Fibroblast of peridontal ligament (primary cell): Measurements from ENCODE around the gene ME2.
"Not testable (repeated sequence)": the region's sequence is repeated elsewhere in the genome, so short reads cannot be mapped to it uniquely, and the experiment has no call there.

Experiments
- DNase-seq: peaks from one replicate; pipeline ENCODE4 v3.0.0-alpha.2; 2010; ENCODE audit errors: extremely low read depth

Gene ME2

DNA sequence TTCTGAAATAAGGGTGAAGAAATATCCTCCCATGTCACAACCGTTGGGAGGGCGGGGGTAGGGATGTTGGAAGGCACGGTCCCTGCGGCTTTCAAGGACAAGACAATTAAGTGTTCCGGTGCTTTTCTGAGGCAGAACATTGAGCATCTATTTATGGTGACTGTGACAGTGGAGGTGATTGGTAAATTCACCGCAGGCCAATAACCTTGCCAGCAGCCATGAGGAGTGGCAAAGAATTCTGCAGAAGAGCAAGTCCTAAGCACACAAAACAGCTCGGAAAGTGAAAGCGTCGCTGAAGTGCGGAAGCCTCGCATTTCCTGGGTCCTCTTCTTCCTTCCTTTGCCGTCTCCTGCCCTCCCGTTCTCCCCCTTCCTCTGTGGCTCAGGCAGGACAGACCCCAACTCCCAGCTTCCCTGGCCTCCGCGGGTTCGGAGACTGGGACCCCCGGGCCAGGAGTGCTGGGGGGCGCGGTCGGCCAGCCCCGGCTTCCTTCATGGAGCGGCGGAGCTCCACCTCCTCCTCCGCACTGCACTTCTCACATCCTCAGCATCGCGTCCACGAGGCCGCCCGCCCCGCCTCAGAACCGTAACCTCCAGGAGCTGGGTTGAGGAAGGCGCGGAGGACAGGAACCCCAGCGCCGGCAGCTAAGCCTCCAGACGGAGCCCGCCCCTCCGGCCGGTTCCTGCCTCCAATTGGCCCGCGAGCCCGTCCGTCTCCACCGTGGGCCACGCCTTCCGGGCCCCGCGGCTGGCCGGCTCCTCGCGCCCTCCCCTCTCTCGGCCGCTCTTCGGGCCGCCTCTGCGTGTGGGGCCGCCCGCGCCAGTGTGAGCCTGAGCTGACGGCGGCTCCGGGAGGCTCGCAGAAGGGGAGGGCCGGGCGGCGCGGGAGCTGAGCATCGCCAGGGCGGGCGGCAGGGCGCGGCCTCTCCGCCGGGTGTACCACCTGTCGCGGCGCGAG is at the start of gene ME2:
TSS of gene ME2 (plus strand) at position 774 of the 957 bp plus-strand sequence. CDS start 16,703 bp downstream, outside the sequence.
- DNase-seq = peak; percentile 84

GRCh38 chr18:50829644-50830043 is 49.3 kb upstream of the ME2 start:
- DNase-seq = no peak

DNA sequence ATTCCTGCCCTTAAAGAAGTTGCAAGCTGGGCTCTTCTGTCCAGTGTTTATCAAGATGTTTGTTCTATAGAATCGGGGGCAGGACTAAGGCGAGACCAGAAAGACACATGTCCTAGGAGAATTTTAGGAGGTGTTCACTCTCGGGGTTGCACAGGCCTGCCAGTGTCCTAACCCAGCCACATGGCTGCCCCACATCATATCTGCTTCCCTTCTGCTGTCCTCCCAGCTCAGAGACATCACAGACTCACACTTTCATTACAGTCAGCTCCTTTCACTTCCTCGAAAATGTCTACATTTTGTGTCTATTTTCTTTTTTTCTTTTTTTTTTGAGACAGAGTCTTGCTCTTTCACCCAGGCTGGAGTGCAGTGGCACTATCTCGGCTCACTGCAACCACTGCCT is 48.4 kb upstream of the ME2 start:
- no peak for DNase-seq

DNA sequence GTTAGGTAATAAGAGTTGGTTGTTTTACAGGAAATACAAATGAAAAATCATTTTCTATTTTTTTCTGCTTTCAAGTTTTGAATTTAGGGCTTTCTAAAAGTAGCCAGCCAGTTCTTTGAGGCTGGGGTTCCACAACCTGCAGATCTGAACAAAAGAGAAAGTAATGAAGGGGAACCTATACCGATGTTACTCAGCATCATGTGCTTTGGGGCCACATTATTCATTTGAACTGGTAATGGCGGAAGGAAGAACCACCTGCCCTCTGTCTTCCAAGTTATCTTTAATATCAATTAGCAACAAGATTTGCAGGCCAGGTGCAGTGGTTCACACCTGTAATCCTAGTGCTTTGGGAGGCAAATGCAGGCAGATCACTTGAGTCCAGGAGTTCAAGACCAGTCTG is 46.2 kb upstream of the ME2 start:
- no peak for DNase-seq

DNA sequence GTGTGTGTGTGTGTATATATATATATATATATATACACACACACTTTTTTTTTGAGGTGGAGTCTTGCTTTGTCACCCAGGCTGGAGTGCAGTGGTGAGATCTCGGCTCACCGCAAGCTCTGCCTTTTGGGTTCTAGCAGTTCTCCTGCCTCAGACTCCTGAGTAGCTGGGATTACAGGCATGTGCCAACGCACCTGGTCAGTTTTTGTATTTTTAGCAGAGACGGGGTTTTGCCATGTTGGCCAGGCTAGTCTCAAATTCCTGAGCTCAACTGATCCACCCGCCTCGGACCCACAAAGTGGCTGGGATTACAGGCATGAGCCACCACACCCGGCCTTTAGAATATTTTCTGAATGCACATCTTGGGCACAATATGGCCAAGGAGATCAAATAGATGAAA is 45.4 kb upstream of the ME2 start:
- DNase-seq = not testable (repeated sequence)

DNA sequence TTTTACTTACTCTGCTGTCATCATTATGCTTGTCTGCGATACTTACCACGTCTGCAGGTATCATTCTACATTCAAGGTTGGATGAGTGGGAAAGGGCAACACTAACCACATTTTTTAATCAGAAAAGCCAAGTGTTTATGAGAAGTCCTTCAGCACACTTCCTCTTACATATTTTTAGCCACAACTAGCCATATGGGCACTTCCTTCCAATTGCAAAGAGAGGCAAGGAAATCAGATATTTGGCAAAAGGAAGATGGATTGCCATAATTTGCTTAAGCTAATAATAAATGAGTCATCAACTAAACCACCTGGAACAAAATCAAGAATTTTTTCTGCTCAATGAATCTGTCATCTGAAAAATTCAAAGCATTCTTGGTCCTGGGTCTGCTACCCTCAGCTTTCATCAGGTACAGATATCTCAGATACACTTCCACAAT is 42.4 kb upstream of the ME2 start:
- peak; percentile 45 for DNase-seq

DNA sequence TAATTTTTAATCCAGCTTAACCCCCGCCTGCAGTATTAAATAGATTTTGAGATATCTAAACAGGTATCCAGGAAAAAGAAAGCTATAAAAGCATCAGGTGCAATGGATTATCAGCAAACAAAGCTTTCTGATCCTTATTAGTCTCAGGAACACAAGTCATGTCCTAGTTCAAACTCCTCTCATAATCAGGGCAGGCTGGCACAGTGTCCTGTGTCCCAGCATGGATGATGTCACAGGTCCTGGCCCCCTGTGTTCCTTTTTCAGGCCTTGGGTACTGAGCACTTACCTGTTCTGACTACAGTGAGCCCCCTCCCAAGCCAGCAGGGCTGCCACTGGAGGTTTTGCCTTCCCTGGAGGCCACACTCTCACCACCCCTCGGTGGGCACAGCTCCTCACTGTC is 39.6 kb upstream of the ME2 start:
- no peak for DNase-seq

GRCh38 chr18:50839996-50840395 is 38.9 kb upstream of the ME2 start:
- no peak for DNase-seq

GRCh38 chr18:50842846-50843245 is 36.1 kb upstream of the ME2 start:
- no peak for DNase-seq

DNA sequence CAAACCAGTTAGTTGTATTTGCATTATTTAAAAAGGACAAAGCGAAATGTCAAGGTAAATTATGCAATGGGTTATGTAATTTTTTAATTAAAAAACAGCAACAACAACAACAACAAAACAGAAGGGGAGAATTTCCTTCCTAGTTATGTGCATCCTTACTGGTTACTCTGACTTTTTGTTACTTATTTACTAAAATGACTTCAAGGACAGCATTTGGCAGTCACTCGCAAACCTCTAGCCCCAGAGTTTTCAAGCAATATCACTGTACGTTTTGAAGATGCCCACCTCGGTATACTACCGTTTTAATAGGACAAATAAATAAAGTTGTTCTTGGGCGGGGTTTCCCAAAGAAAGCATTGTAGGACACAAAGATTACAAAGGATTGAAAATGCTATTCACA is 34.4 kb upstream of the ME2 start:
- no peak for DNase-seq

DNA sequence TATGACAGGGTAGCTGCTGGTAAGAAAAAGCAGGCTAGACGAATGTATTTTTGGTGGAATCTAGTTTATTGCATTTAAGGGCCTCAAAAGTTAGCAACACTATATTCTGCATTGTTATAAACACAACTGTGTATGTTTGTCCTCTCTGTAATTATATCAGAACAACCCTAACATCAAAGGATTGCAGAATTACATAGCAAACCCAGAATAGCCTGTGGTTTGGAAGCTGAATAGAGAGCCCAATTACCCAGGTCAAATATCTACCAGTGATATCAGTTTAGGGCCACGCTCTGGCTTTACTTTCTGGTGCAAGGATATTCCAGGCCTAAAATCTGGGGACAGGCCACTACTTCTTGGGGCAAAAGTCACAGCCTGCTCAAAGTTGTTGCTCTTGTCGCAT is 34.0 kb upstream of the ME2 start:
- DNase-seq = no peak

DNA sequence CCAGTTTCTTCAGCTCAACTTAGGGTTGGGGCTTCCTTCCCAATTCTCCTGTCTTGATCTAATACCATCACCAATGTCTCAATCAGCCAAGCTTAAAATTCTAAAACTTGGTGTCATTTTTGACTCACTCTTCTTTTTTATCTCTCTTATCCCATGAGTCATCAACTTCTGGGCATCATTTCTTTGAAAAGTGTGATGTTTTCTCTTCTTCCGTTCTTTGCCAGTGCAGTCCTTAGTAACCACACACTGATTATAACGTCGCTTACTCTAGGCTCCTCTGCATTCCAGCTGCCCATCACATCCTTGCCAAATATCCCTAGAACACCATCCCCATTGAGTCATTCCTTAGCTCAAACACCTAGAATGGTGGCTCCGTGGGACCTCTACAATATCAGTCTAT is 31.7 kb upstream of the ME2 start:
- no peak for DNase-seq

- DNase-seq = no peak
Observed at GRCh38 chr18:50848061-50848551, 30.8 kb upstream of the ME2 start.

DNA sequence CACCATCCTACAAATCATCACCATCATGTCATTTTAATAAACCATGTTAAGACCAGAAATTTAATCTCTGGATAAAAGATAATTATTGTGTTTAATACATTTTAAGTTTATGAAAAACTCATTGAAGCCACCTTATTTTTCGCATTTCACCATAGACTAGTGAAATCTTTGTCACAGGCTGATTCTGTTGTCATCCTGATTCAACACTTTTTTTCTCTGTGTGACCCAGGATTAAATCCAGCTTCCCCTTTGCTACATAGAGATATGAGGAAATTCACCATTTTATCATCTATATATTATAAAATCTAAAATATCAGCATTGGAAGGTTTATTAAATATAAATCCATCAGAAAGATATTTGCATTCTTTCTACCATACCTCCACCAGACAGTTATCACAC is 29.9 kb upstream of the ME2 start:
- DNase-seq = no peak

GRCh38 chr18:50849419-50849821 is 29.5 kb upstream of the ME2 start:
- no peak for DNase-seq

DNA sequence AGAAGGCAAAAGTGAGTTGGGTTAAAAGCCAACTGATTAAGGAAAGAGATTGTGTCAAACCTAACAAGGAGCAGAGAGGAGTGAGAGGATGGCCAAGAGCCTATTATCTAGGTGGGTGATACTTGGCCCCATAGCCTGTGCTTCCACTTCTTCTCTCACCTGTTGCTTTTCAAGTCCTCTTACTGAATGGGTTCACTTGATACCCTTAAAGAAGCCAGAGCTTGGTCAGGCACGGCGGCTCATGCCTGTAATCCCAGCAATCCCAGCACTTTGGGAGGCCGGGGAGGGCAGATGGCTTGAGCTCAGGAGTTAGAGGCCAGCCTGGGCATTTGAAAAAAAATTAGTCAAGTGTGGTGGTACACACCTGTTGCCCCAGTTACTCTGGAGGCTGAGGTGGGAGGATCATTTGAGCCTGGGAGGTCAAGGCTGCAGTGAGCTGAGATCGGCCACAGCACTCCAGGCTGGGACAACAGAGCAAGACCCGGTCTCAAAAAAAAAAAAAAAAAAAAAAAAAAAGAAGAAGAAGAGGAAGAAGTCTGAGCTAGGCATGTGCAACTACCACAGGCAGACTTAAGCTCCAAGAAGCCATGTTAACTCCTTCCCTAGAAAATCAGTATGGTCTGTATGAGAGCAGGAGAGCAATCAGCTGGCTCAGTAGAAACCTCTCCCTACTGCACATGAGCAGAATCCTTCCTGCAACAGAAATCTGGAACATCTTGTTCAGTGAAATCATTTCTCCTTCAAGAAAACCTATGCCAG is 28.4 kb upstream of the ME2 start:
- DNase-seq = no peak

- DNase-seq = peak; percentile 58
Observed at GRCh38 chr18:50853863-50854271, 25.1 kb upstream of the ME2 start.

- DNase-seq = no peak
Observed at GRCh38 chr18:50855976-50856757, 22.8 kb upstream of the ME2 start.

- not testable (repeated sequence) for DNase-seq
Observed at GRCh38 chr18:50857166-50857565, 21.8 kb upstream of the ME2 start.

GRCh38 chr18:50857694-50858093 is 21.2 kb upstream of the ME2 start:
- DNase-seq = no peak

- no peak for DNase-seq
Observed at GRCh38 chr18:50859793-50860555, 18.9 kb upstream of the ME2 start.
